ENCODE measurements around the gene BCDIN3D.

Gene BCDIN3D

GRCh38 chr12:49794021-49794420 is 48.9 kb downstream of the BCDIN3D start:
- no peak for DNase-seq (ENCODE audit: low spot score)
- no peak for TF ChIP-seq CTCF (IDR thresholded peaks at IDR 0.05; ENCODE audit: extremely low read depth, missing control alignments)

DNA sequence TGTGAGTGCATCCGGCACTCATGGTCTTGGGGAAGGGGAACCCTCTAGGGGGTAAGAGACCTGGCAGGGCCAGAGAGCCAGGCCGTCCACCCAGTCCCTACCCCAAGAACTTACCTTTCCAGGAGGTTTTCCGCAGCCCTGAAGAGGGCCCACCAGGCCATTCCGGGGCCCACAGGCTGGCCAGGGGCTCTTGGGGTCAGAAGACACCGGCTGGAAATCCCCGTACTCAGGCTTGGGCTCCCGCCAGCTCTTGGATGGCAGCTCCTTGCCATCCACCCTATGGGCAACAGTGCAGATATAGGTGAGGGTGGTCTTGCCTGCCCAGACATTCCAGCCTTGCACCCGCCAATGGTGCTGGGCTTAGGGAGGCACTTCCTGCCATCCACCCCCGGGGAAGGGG is 49.3 kb downstream of the BCDIN3D start:
- no peak for TF ChIP-seq CTCF (IDR thresholded peaks at IDR 0.05; ENCODE audit: extremely low read depth, missing control alignments)
- no peak for DNase-seq (ENCODE audit: low spot score)

GRCh38 chr12:49792976-49793580 is 49.8 kb downstream of the BCDIN3D start:
- no peak for DNase-seq (ENCODE audit: low spot score)
- no peak for TF ChIP-seq CTCF (IDR thresholded peaks at IDR 0.05; ENCODE audit: extremely low read depth, missing control alignments)

- no peak for DNase-seq (ENCODE audit: low spot score)
- TF ChIP-seq CTCF (IDR thresholded peaks at IDR 0.05; ENCODE audit: extremely low read depth, missing control alignments): no peak
Observed at GRCh38 chr12:49792181-49792970, 50.5 kb downstream of the BCDIN3D start.

DNA sequence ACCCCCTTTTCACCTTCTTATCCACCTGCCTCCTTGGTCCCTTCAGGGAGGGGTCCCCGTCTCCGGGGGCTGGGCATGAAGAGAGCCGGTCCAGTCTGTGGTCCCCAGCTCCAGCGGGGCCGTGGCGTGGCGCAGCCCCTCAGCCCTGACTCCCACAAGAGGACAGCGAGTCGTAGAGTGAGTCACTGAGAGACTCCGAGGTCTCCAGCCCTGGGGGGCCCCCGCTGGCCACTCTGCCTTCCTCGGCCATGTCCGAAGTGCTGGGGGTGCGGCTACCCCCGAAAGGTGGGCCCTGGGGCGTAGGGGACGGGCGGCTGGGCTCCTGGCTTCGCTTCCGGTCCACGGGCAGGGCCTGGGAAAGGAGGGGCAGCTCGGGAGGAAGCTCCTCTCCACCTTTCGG is 51.2 kb downstream of the BCDIN3D start:
- TF ChIP-seq CTCF (IDR thresholded peaks at IDR 0.05; ENCODE audit: extremely low read depth, missing control alignments): no peak
- no peak for DNase-seq (ENCODE audit: low spot score)

- TF ChIP-seq CTCF (IDR thresholded peaks at IDR 0.05; ENCODE audit: extremely low read depth, missing control alignments): no peak
Observed at GRCh38 chr12:49790741-49791555, 52.0 kb downstream of the BCDIN3D start.

GRCh38 chr12:49789992-49790391 is 52.9 kb downstream of the BCDIN3D start:
- no peak for DNase-seq (ENCODE audit: low spot score)
- no peak for TF ChIP-seq CTCF (IDR thresholded peaks at IDR 0.05; ENCODE audit: extremely low read depth, missing control alignments)

More at GRCh38 chr12:49790741-49791555, 52.0 kb downstream of the BCDIN3D start:
- DNase-seq (ENCODE audit: low spot score): no peak
